NK-92 (cell line): Measurements from ENCODE around the gene MCMBP.

Source experiments
- DNase-seq: peaks from one replicate; lab custom pipeline; 2025; ENCODE audit not compliant: unreplicated experiment; lab: John Stamatoyannopoulos, UW

The MCMBP gene

DNA sequence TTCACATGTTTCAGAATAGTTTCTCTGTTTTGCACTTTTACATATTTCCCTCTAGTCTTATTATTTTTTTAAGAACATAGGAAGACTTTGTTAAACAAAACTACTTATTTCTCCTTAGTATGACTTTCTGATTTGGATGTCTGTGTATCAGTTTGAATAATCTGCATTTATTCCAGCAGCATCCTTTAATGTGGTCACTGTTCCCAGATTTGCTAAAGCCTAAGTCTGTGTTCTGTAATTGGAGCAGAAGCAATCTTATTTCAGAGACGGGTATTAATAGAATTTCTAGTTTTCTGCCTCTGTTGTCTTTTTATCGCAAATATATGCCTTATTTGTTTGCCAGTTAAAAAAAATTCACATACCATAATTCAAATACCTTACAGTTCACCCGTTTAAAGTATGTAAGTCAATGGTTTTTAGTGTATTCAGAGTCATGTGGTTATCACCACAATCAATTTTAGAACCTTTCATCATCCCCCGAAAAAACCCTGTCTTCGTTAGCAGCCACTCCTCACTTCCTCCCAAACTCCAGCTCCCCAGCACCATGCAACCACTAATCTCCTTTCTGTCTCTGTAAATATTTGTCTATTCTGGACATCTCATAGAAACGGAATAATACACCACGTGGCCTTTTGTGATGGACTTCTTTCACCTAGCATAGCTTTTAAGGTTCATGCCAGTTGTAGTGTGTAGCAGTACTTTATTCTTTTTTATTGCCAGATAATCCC is 88.1 kb downstream of the MCMBP start:
- DNase-seq: no peak

DNA sequence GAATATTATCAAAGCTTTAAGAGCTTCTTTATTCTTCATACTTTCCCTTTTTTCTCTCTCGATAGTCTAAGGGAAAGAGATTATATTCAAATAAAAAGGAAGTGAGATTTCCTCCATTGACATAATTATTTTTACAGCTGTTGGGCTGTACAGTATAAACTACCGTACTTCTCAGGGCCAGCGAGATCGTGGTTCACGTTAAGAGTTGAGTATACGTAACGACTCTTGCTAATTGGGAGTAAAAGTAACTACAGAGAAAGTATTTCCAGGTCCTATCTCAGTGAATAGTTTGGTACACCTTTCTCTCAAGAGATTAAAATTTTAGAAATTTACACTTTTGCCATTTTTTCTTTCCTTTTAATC is 89.0 kb downstream of the MCMBP start:
- no peak for DNase-seq

DNA sequence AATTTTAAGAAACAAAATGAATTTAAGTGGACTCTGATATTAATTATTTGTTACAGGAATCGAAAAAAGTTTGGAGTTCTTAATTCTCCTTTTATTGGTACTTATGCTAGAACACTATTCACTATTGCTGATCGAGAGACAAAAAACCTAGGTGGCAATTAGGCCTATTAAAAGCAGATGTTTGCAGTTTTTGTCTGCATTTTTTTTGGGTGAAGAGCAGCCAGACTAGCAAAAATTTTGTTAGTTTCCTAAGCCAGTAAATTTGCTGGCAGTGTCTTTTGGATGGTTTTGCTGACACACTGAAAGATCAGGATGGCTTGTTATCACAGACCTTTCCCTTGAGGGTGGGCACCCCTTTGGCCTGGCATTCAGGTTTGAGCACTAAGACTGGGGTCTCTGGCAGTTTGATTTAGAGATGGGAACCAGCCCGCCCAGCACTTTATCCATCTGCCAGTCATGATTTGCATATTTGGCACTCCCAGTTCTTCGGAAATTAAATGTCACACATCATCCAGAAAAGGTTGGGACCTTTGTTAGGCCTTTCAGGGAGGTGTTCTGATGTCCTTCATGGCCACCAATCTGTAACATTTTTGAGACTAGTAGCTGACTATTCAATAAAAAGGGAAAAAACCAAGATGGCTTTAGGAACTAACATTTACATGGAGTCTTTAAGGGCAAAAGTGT is 89.5 kb downstream of the MCMBP start:
- no peak for DNase-seq

DNA sequence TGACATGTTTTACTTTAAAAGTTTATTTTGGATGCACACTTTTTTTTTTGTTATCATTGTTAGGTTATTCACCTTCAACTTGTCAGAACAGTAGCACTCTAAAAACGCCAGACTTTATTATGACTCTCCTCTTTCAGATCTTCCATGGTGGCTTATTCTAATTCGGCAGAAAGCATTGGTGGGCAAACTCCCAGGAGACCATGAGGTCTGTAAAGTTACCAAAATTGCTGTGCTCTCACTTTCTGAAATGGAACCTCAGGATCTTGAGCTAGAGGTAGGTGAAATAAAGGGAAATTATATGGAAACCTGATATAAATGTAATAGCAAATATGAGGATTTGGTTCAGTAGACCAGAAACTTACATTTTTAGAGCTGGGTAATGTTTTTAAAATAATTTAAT is 91.1 kb downstream of the MCMBP start:
- no peak for DNase-seq

DNA sequence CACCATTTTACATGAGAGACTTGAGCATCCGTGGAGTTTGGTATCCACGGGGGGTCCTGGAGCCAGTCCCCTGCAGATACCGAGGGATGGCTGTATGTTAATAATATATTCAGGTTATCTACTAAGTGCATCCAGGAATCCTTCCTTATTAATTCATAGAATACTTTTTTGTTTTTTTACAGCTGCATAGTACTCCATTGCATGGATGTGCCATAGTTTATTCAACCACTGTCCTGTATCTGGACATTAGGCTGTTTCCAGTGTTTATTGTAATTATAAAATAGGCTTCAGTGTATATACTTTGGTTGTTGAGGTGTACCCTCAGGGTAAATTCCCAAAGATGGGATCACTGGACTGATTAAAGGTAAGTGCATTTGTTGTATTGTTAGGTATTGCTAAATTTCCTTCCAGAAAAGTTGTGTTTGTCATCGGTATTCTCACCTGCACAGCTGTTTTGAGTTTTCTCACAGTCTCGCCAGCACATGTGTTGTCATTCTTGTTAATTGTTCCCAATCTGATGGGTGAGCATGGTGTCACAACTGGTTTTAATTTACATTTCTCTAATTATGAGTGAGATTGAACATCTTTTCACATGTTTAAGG is 91.7 kb downstream of the MCMBP start:
- DNase-seq: no peak
